Breast epithelium (tissue), 4 donors: ENCODE measurements around the gene VLDLR. TPM values are rescaled to one million over a fixed set of nuclear protein-coding genes. Genes with fewer than 3 reads are reported as not detected.

Experiments
- DNase-seq, 2 donors: peaks; one replicate each; pipeline ENCODE4 v3.0.0-alpha.2; 2019; ENCODE audit warnings: low spot score in 2 of 2
- H3K27ac ChIP-seq, 2 donors: fragments of 200-600 bp; sonication (generic) in 1 of 2; one replicate each; pipeline ENCODE4 v1.5.1; 2016 to 2019; ENCODE audit warnings: mild to moderate bottlenecking in 1 of 2
- H3K27me3 ChIP-seq, 2 donors: fragments of 200-600 bp; sonication (generic) in 1 of 2; one replicate each; pipeline versions ENCODE4 v1.5.1 to v1.6.0; 2017 to 2019; ENCODE audit warnings: control low read depth in 1 of 2, mild to moderate bottlenecking in 1 of 2
- H3K36me3 ChIP-seq: fragments of 200-600 bp; one replicate; pipeline ENCODE4 v1.5.1; 2019
- H3K4me1 ChIP-seq, 2 donors: fragments of 200-600 bp; sonication (generic); one replicate each; pipeline ENCODE4 v1.5.1; 2016 to 2019; ENCODE audit warnings: control low read depth in 1 of 2
- H3K4me3 ChIP-seq, 3 donors: fragments of 200-600 bp; sonication (generic); 1 replicate in 2 of 3; 2 replicates in 1 of 3; pipeline ENCODE4 v1.5.1; 2016 to 2019; ENCODE audit warnings: mild to moderate bottlenecking in 3 of 3, moderate library complexity in 2 of 3
- H3K9me3 ChIP-seq, 2 donors: fragments of 200-600 bp; sonication (generic) in 1 of 2; one replicate each; pipeline ENCODE4 v1.5.1; 2016 to 2019; ENCODE audit warnings: control low read depth in 1 of 2
- CTCF ChIP-seq, 3 donors: fragments of 450-650 bp; IDR thresholded peaks; one replicate each; pipeline ENCODE4 v1.5.1; 2016 to 2017; ENCODE audit warnings: antibody characterized with exemption in 3 of 3, mild to moderate bottlenecking in 3 of 3, moderate library complexity in 3 of 3
- POLR2A ChIP-seq: fragments of 450-650 bp; IDR thresholded peaks from one replicate; pipeline ENCODE4 v1.6.1; 2016; ENCODE audit warnings: antibody characterized with exemption, mild to moderate bottlenecking, moderate library complexity
- POLR2AphosphoS5 ChIP-seq, 3 donors: sonication (generic); formaldehyde crosslinking; IDR thresholded peaks; one replicate each; pipeline ENCODE4 v1.6.1; 2017; ENCODE audit warnings: antibody characterized with exemption in 3 of 3
- intact Hi-C: fragments of 100-400 bp; cut with DNase I; formaldehyde crosslinking; loops from one replicate; pipeline ENCODE4 v1.15.1; 2023; ENCODE audit warnings: low total_unique reads
- total RNA-seq, 3 donors: library from RNA; depleted of rRNA; stranded (reverse); fragments of >200 nt; gene quantifications; one replicate each; pipeline ENCODE4 v1.1.0, GENCODE V29; 2016

Gene VLDLR
- total RNA-seq, 3 donors from 2014 or later, result 6.7 to 11.7 (median 7.5) TPM

GRCh38 chr9:2593744-2594143 is 27.8 kb upstream of the VLDLR start:
- intact Hi-C loops, result no loop called here
- TF ChIP-seq CTCF (IDR thresholded peaks at IDR 0.05) (no peak), POLR2A (no peak), POLR2AphosphoS5 (IDR thresholded peaks at IDR 0.05) (no peak)
- Histone ChIP-seq H3K27ac (no peak overlapping the region), H3K4me3 (no peak overlapping the region), H3K9me3 (peaks cover 10 to 27% of the 10 kb centered on the region in 2 donors), H3K4me1 (no peaks in the 10 kb centered on the region), H3K36me3 (no peaks in the 10 kb centered on the region), H3K27me3 (no peaks in the 10 kb centered on the region)
- DNase-seq, result no peak

GRCh38 chr9:2595973-2596372 is 25.6 kb upstream of the VLDLR start:
- Histone ChIP-seq H3K36me3 (no peaks in the 10 kb centered on the region), H3K27me3 (no peaks in the 10 kb centered on the region), H3K27ac (no peak overlapping the region), H3K4me3 (no peak overlapping the region), H3K4me1 (no peaks in the 10 kb centered on the region), H3K9me3 (peaks cover 10 to 25% of the 10 kb centered on the region in 2 donors)
- intact Hi-C loops, result no loop called here
- TF ChIP-seq POLR2A (no peak), POLR2AphosphoS5 (IDR thresholded peaks at IDR 0.05) (no peak), CTCF (IDR thresholded peaks at IDR 0.05) (no peak)
- DNase-seq, result no peak

- Histone ChIP-seq H3K27me3 (no peaks in the 10 kb centered on the region), H3K36me3 (no peaks in the 10 kb centered on the region), H3K4me3 (no peak overlapping the region), H3K4me1 (no peaks in the 10 kb centered on the region), H3K9me3 (peaks cover 0 to 10% of the 10 kb centered on the region in 2 donors), H3K27ac (no peak overlapping the region)
- TF ChIP-seq CTCF (IDR thresholded peaks at IDR 0.05) (no peak), POLR2AphosphoS5 (IDR thresholded peaks at IDR 0.05) (no peak), POLR2A (no peak)
- intact Hi-C loops, result no loop called here
- DNase-seq, result no peak
Observed at GRCh38 chr9:2597483-2597882, 24.1 kb upstream of the VLDLR start.

GRCh38 chr9:2599896-2600295 is 21.7 kb upstream of the VLDLR start:
- Histone ChIP-seq H3K4me3 (no peak overlapping the region), H3K27me3 (no peaks in the 10 kb centered on the region), H3K36me3 (no peaks in the 10 kb centered on the region), H3K27ac (no peak overlapping the region), H3K9me3 (no peaks in the 10 kb centered on the region), H3K4me1 (no peaks in the 10 kb centered on the region)
- no peak for DNase-seq
- intact Hi-C loops, result no loop called here
- no peak for TF ChIP-seq CTCF (IDR thresholded peaks at IDR 0.05)
- no peak for TF ChIP-seq POLR2A
- no peak for TF ChIP-seq POLR2AphosphoS5 (IDR thresholded peaks at IDR 0.05)

- H3K27me3 ChIP-seq, result no peaks in the 10 kb centered on the region
- TF ChIP-seq POLR2A, result no peak
- TF ChIP-seq CTCF (IDR thresholded peaks at IDR 0.05), result no peak
- no peak for TF ChIP-seq POLR2AphosphoS5 (IDR thresholded peaks at IDR 0.05)
- H3K27ac ChIP-seq, result no peak overlapping the region
- intact Hi-C loops, result no loop called here
- no peaks in the 10 kb centered on the region for H3K4me1 ChIP-seq
- no peak overlapping the region for H3K4me3 ChIP-seq
- DNase-seq, result no peak
- no peaks in the 10 kb centered on the region for H3K36me3 ChIP-seq
- no peaks in the 10 kb centered on the region for H3K9me3 ChIP-seq
Observed at GRCh38 chr9:2600307-2600706, 21.3 kb upstream of the VLDLR start.
